Measurements from ENCODE around the gene CGN. TPM values are rescaled to one million over a fixed set of nuclear protein-coding genes. Genes with fewer than 3 reads are reported as not detected.
A peak's percentile ranks its signal among the peaks of the same experiment; 100 is the strongest.

Gene CGN, protein sequence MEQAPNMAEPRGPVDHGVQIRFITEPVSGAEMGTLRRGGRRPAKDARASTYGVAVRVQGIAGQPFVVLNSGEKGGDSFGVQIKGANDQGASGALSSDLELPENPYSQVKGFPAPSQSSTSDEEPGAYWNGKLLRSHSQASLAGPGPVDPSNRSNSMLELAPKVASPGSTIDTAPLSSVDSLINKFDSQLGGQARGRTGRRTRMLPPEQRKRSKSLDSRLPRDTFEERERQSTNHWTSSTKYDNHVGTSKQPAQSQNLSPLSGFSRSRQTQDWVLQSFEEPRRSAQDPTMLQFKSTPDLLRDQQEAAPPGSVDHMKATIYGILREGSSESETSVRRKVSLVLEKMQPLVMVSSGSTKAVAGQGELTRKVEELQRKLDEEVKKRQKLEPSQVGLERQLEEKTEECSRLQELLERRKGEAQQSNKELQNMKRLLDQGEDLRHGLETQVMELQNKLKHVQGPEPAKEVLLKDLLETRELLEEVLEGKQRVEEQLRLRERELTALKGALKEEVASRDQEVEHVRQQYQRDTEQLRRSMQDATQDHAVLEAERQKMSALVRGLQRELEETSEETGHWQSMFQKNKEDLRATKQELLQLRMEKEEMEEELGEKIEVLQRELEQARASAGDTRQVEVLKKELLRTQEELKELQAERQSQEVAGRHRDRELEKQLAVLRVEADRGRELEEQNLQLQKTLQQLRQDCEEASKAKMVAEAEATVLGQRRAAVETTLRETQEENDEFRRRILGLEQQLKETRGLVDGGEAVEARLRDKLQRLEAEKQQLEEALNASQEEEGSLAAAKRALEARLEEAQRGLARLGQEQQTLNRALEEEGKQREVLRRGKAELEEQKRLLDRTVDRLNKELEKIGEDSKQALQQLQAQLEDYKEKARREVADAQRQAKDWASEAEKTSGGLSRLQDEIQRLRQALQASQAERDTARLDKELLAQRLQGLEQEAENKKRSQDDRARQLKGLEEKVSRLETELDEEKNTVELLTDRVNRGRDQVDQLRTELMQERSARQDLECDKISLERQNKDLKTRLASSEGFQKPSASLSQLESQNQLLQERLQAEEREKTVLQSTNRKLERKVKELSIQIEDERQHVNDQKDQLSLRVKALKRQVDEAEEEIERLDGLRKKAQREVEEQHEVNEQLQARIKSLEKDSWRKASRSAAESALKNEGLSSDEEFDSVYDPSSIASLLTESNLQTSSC
- total RNA-seq (2014; rRNA removed; shearing (Covaris generic)) (37.0 and 46.1 TPM in 2 replicates), polyA plus RNA-seq (2016; fragmentation: Nextera tagmentation; extraction: Ambion mirVana) (11.8 and 13.9 TPM in 2 replicates)
- long read RNA-seq, full-length matches to known transcripts, result 2 of 4 reads
- long read RNA-seq, partial matches to known transcripts, result 1 of 4 reads
- long read RNA-seq, other reads (novel, unspliced or antisense), result 1 of 4 reads

DNA sequence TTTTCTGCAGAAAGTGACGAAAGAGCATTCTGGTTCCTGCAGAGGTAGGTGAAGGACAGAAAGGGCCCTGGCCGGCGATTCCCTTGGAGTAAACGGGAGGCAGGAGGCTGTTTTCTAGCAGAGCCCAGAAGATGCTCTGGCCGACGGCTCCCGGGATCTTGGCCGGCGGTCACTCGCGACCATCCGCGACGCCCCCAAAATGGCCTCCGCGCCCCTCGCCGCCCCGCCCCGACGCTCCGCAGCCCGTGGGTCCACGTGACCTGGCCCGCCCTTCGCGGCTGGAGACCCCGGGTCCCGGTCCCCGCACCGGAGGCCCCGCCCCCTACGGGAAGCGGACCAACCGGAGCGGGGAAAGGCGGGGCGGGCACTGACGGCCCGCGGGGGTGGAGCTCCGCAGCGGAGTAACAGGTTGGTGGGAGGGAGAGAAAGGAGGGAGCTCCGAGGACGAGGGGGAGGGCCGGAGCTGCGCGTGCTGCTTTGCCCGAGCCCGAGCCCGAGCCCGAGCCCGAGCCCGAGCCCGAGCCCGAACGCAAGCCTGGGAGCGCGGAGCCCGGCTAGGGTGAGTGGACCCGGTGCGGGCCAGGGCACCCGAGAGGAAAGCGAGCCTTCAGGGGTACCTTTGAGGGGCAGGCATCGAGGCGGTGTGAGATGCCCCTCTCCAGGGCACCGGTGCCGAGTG, at the start of gene CGN:
Gene CGN (plus strand): TSS at position 431 of the 679 bp plus-strand sequence. CDS start 7,133 bp downstream, outside the sequence.
- Histone ChIP-seq H3K79me2 (replicated peaks; ENCODE audit: insufficient read depth) (peaks cover 27% of the 10 kb centered on the region), H3K4me2 (peak within 1 kb of the TSS; percentile 96), H2AFZ (peak within 1 kb of the TSS; percentile 25; the same call in 1 of the 2 replicates), H3K36me3 (ENCODE audit: insufficient read depth) (no peaks in the 10 kb centered on the region), H3K9me2 (ENCODE audit: insufficient read depth) (no peaks in the 10 kb centered on the region), H4K20me1 (replicated peaks; ENCODE audit: insufficient read depth) (peaks cover 7% of the 10 kb centered on the region; the same call in 1 of the 2 replicates), H3K27ac (ENCODE audit: low read depth) (peak within 1 kb of the TSS; percentile 99), H3F3A (replicated peaks; ENCODE audit: low read depth) (peaks cover 37% of the 10 kb centered on the region), H3K4me1 (ENCODE audit: insufficient read depth) (peaks cover 38% of the 10 kb centered on the region), H3K4me3 (peak within 1 kb of the TSS; percentile 91), H3K27me3 (ENCODE audit: insufficient read depth) (no peaks in the 10 kb centered on the region)
- peaks cover 35% of the 10 kb centered on the region for H3K4me1 Mint-ChIP-seq
- H3K4me3 Mint-ChIP-seq, result peak within 1 kb of the TSS; percentile 85
- DNase-seq (ENCODE audit: low spot score) (peak; percentile 98), ATAC-seq (peak; percentile 79)
- H3K27me3 Mint-ChIP-seq (ENCODE audit: insufficient read depth, low read depth, poor library complexity), result peaks cover 5% of the 10 kb centered on the region
- no peaks in the 10 kb centered on the region for H3K9me3 Mint-ChIP-seq
- H3K27ac Mint-ChIP-seq, result peak within 1 kb of the TSS; percentile 87
- H3K36me3 Mint-ChIP-seq (ENCODE audit: low read depth), result peaks cover 9% of the 10 kb centered on the region
- TF ChIP-seq NANOG (IDR thresholded peaks at IDR 0.05; ENCODE audit: borderline replicate concordance) (no peak), JUNB (IDR thresholded peaks at IDR 0.05; ENCODE audit: unreplicated experiment) (no peak), EZH2phosphoT487 (IDR thresholded peaks at IDR 0.05; ENCODE audit: unreplicated experiment) (no peak), STAT1 (IDR thresholded peaks at IDR 0.05; ENCODE audit: unreplicated experiment) (no peak)
- TF ChIP-seq, protein P1, sequence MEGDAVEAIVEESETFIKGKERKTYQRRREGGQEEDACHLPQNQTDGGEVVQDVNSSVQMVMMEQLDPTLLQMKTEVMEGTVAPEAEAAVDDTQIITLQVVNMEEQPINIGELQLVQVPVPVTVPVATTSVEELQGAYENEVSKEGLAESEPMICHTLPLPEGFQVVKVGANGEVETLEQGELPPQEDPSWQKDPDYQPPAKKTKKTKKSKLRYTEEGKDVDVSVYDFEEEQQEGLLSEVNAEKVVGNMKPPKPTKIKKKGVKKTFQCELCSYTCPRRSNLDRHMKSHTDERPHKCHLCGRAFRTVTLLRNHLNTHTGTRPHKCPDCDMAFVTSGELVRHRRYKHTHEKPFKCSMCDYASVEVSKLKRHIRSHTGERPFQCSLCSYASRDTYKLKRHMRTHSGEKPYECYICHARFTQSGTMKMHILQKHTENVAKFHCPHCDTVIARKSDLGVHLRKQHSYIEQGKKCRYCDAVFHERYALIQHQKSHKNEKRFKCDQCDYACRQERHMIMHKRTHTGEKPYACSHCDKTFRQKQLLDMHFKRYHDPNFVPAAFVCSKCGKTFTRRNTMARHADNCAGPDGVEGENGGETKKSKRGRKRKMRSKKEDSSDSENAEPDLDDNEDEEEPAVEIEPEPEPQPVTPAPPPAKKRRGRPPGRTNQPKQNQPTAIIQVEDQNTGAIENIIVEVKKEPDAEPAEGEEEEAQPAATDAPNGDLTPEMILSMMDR (conservative IDR thresholded peaks at IDR 0.05; ENCODE audit: low read depth in 2 of 2), result no peak
- TF ChIP-seq, protein P2, sequence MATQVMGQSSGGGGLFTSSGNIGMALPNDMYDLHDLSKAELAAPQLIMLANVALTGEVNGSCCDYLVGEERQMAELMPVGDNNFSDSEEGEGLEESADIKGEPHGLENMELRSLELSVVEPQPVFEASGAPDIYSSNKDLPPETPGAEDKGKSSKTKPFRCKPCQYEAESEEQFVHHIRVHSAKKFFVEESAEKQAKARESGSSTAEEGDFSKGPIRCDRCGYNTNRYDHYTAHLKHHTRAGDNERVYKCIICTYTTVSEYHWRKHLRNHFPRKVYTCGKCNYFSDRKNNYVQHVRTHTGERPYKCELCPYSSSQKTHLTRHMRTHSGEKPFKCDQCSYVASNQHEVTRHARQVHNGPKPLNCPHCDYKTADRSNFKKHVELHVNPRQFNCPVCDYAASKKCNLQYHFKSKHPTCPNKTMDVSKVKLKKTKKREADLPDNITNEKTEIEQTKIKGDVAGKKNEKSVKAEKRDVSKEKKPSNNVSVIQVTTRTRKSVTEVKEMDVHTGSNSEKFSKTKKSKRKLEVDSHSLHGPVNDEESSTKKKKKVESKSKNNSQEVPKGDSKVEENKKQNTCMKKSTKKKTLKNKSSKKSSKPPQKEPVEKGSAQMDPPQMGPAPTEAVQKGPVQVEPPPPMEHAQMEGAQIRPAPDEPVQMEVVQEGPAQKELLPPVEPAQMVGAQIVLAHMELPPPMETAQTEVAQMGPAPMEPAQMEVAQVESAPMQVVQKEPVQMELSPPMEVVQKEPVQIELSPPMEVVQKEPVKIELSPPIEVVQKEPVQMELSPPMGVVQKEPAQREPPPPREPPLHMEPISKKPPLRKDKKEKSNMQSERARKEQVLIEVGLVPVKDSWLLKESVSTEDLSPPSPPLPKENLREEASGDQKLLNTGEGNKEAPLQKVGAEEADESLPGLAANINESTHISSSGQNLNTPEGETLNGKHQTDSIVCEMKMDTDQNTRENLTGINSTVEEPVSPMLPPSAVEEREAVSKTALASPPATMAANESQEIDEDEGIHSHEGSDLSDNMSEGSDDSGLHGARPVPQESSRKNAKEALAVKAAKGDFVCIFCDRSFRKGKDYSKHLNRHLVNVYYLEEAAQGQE (IDR thresholded peaks at IDR 0.05; ENCODE audit: unreplicated experiment), result no peak
- TF ChIP-seq, protein P3, sequence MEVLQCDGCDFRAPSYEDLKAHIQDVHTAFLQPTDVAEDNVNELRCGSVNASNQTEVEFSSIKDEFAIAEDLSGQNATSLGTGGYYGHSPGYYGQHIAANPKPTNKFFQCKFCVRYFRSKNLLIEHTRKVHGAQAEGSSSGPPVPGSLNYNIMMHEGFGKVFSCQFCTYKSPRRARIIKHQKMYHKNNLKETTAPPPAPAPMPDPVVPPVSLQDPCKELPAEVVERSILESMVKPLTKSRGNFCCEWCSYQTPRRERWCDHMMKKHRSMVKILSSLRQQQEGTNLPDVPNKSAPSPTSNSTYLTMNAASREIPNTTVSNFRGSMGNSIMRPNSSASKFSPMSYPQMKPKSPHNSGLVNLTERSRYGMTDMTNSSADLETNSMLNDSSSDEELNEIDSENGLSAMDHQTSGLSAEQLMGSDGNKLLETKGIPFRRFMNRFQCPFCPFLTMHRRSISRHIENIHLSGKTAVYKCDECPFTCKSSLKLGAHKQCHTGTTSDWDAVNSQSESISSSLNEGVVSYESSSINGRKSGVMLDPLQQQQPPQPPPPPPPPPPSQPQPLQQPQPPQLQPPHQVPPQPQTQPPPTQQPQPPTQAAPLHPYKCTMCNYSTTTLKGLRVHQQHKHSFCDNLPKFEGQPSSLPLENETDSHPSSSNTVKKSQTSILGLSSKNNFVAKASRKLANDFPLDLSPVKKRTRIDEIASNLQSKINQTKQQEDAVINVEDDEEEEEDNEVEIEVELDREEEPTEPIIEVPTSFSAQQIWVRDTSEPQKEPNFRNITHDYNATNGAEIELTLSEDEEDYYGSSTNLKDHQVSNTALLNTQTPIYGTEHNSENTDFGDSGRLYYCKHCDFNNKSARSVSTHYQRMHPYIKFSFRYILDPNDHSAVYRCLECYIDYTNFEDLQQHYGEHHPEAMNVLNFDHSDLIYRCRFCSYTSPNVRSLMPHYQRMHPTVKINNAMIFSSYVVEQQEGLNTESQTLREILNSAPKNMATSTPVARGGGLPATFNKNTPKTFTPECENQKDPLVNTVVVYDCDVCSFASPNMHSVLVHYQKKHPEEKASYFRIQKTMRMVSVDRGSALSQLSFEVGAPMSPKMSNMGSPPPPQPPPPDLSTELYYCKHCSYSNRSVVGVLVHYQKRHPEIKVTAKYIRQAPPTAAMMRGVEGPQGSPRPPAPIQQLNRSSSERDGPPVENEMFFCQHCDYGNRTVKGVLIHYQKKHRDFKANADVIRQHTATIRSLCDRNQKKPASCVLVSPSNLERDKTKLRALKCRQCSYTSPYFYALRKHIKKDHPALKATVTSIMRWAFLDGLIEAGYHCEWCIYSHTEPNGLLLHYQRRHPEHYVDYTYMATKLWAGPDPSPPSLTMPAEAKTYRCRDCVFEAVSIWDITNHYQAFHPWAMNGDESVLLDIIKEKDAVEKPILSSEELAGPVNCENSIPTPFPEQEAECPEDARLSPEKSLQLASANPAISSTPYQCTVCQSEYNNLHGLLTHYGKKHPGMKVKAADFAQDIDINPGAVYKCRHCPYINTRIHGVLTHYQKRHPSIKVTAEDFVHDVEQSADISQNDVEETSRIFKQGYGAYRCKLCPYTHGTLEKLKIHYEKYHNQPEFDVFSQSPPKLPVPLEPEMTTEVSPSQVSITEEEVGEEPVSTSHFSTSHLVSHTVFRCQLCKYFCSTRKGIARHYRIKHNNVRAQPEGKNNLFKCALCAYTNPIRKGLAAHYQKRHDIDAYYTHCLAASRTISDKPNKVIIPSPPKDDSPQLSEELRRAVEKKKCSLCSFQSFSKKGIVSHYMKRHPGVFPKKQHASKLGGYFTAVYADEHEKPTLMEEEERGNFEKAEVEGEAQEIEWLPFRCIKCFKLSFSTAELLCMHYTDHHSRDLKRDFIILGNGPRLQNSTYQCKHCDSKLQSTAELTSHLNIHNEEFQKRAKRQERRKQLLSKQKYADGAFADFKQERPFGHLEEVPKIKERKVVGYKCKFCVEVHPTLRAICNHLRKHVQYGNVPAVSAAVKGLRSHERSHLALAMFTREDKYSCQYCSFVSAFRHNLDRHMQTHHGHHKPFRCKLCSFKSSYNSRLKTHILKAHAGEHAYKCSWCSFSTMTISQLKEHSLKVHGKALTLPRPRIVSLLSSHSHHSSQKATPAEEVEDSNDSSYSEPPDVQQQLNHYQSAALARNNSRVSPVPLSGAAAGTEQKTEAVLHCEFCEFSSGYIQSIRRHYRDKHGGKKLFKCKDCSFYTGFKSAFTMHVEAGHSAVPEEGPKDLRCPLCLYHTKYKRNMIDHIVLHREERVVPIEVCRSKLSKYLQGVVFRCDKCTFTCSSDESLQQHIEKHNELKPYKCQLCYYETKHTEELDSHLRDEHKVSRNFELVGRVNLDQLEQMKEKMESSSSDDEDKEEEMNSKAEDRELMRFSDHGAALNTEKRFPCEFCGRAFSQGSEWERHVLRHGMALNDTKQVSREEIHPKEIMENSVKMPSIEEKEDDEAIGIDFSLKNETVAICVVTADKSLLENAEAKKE (CRISPR knock-in tag; IDR thresholded peaks at IDR 0.05), result no peak

Data from GM23338 (cell line).